NCI-H2081 treated with DMSO at 0.1 percent for 48 hours (cell line): ENCODE results near the gene PDE11A.
A peak's percentile ranks its signal among the peaks of the same experiment; 100 is the strongest.
"Not testable (repeated sequence)": the region's sequence is repeated elsewhere in the genome, so short reads cannot be mapped to it uniquely, and the experiment has no call there.

Experiments
- DNase-seq: peaks from one replicate; lab custom pipeline; 2025; lab: John Stamatoyannopoulos, UW

The PDE11A gene

GRCh38 chr2:178008636-178009289, 63.8 kb downstream of the PDE11A start:
- peak; percentile 85 for DNase-seq

- no peak for DNase-seq
Measured at GRCh38 chr2:178006710-178007109, 65.9 kb downstream of the PDE11A start.

- DNase-seq, result no peak
Measured at GRCh38 chr2:178005756-178006155, 66.8 kb downstream of the PDE11A start.

- DNase-seq, result no peak
Measured at GRCh38 chr2:178002038-178002437, 70.5 kb downstream of the PDE11A start.

- DNase-seq, result no peak
Measured at GRCh38 chr2:177998996-177999395, 73.6 kb downstream of the PDE11A start.

- no peak for DNase-seq
Measured at GRCh38 chr2:177998006-177998405, 74.6 kb downstream of the PDE11A start.

- DNase-seq, result no peak
Measured at GRCh38 chr2:177992992-177993391, 79.6 kb downstream of the PDE11A start.

GRCh38 chr2:177989029-177989885, 83.3 kb downstream of the PDE11A start:
- no peak for DNase-seq

- DNase-seq, result no peak
Measured at GRCh38 chr2:177984749-177985148, 87.8 kb downstream of the PDE11A start.

GRCh38 chr2:177983183-177983788, 89.3 kb downstream of the PDE11A start:
- DNase-seq, result peak; percentile 12

- no peak for DNase-seq
Measured at GRCh38 chr2:177972782-177973181, 99.8 kb downstream of the PDE11A start.

GRCh38 chr2:177972123-177972522, 100.5 kb downstream of the PDE11A start:
- DNase-seq, result no peak

GRCh38 chr2:177970670-177971454, 101.7 kb downstream of the PDE11A start:
- no peak for DNase-seq

GRCh38 chr2:177964892-177965291, 107.7 kb downstream of the PDE11A start:
- DNase-seq, result no peak

- no peak for DNase-seq
Measured at GRCh38 chr2:177952151-177952550, 120.4 kb downstream of the PDE11A start.

- not testable (repeated sequence) for DNase-seq
Measured at GRCh38 chr2:177947598-177947997, 125.0 kb downstream of the PDE11A start.

- DNase-seq, result not testable (repeated sequence)
Measured at GRCh38 chr2:177944530-177944929, 128.0 kb downstream of the PDE11A start.

GRCh38 chr2:177942731-177943130, 129.8 kb downstream of the PDE11A start:
- DNase-seq, result no peak

GRCh38 chr2:177939211-177939610, 133.4 kb downstream of the PDE11A start:
- no peak for DNase-seq

- no peak for DNase-seq
Measured at GRCh38 chr2:177930916-177931315, 141.7 kb downstream of the PDE11A start.

GRCh38 chr2:177929662-177930522, 142.7 kb downstream of the PDE11A start:
- no peak for DNase-seq
